A549 (cell line): Measurements from ENCODE around the gene TSSC4.

Experiments
- CEBPB ChIP-seq, 2 experiments: fragments of >200 bp in 1 of 2; sonication (Bioruptor Twin) in 1 of 2; formaldehyde crosslinking in 1 of 2; IDR thresholded peaks; 2 replicates each; pipeline ENCODE4 v1.6.1; 2012 to 2016
- HOXB13 ChIP-seq: fragments of 250-450 bp; sonication (Bioruptor Pico); IDR thresholded peaks from 2 replicates; pipeline ENCODE4 v1.5.0; 2020; ENCODE audit warnings: low read depth, mild to moderate bottlenecking, moderate library complexity
- POLR2A ChIP-seq: IDR thresholded peaks from 2 replicates; pipeline ENCODE4 v1.6.1; 2012; ENCODE audit warnings: mild to moderate bottlenecking, low read length
- RCOR1 ChIP-seq: fragments of 150-350 bp; IDR thresholded peaks from 2 replicates; pipeline ENCODE4 v1.6.1; 2014; ENCODE audit warnings: antibody characterized with exemption, low read length, low read depth
- TF ChIP-seq, protein P1 (sequence below): fragments of >200 bp; sonication (Bioruptor Twin); formaldehyde crosslinking; IDR thresholded peaks from 3 replicates; pipeline ENCODE4 v1.5.1; 2016

- no peak for TF ChIP-seq RCOR1
- TF ChIP-seq, protein P1, sequence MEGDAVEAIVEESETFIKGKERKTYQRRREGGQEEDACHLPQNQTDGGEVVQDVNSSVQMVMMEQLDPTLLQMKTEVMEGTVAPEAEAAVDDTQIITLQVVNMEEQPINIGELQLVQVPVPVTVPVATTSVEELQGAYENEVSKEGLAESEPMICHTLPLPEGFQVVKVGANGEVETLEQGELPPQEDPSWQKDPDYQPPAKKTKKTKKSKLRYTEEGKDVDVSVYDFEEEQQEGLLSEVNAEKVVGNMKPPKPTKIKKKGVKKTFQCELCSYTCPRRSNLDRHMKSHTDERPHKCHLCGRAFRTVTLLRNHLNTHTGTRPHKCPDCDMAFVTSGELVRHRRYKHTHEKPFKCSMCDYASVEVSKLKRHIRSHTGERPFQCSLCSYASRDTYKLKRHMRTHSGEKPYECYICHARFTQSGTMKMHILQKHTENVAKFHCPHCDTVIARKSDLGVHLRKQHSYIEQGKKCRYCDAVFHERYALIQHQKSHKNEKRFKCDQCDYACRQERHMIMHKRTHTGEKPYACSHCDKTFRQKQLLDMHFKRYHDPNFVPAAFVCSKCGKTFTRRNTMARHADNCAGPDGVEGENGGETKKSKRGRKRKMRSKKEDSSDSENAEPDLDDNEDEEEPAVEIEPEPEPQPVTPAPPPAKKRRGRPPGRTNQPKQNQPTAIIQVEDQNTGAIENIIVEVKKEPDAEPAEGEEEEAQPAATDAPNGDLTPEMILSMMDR: peak; percentile 84
- no peak for TF ChIP-seq POLR2A
- TF ChIP-seq HOXB13: no peak
- no peak for TF ChIP-seq CEBPB (IDR thresholded peaks at IDR 0.05)
These were observed 19.3 kb downstream of the TSSC4 start for GRCh38 chr11:2419638-2420501.
